ENCODE measurements around the gene ZNF19.
"Not testable (repeated sequence)": the region's sequence is repeated elsewhere in the genome, so short reads cannot be mapped to it uniquely, and the experiment has no call there.

ZNF19 gene

GRCh38 chr16:71507061-71507460, 17.9 kb upstream of the ZNF19 start:
- Histone ChIP-seq H3K36me3 (ENCODE audit: control insufficient read depth, insufficient read depth, low read length) (no peaks in the 10 kb centered on the region), H3K4me1 (ENCODE audit: control insufficient read depth, insufficient read depth, low read length) (no peaks in the 10 kb centered on the region), H3K27me3 (ENCODE audit: control insufficient read depth, insufficient read depth, low read length) (no peaks in the 10 kb centered on the region), H3K4me3 (ENCODE audit: low read length) (no peak overlapping the region), H3K9me3 (ENCODE audit: control insufficient read depth, low read length) (no peaks in the 10 kb centered on the region), H3K9ac (ENCODE audit: low read length) (no peak overlapping the region)

- H3K36me3 ChIP-seq (ENCODE audit: control insufficient read depth, insufficient read depth, low read length): no peaks in the 10 kb centered on the region
- H3K9ac ChIP-seq (ENCODE audit: low read length): no peak overlapping the region
- no peaks in the 10 kb centered on the region for H3K27me3 ChIP-seq (ENCODE audit: control insufficient read depth, insufficient read depth, low read length)
- H3K4me1 ChIP-seq (ENCODE audit: control insufficient read depth, insufficient read depth, low read length): no peaks in the 10 kb centered on the region
- H3K4me3 ChIP-seq (ENCODE audit: low read length): no peak overlapping the region
- no peaks in the 10 kb centered on the region for H3K9me3 ChIP-seq (ENCODE audit: control insufficient read depth, low read length)
These were observed 15.8 kb upstream of the ZNF19 start for GRCh38 chr16:71504901-71505300.

- H3K36me3 ChIP-seq (ENCODE audit: control insufficient read depth, insufficient read depth, low read length); H3K9me3 ChIP-seq (ENCODE audit: control insufficient read depth, low read length); H3K4me3 ChIP-seq (ENCODE audit: low read length); H3K9ac ChIP-seq (ENCODE audit: low read length); H3K4me1 ChIP-seq (ENCODE audit: control insufficient read depth, insufficient read depth, low read length); H3K27me3 ChIP-seq (ENCODE audit: control insufficient read depth, insufficient read depth, low read length): not testable (repeated sequence)
These were observed 14.9 kb upstream of the ZNF19 start for GRCh38 chr16:71504051-71504450.

GRCh38 chr16:71501547-71501946, 12.4 kb upstream of the ZNF19 start:
- H3K9me3 ChIP-seq (ENCODE audit: control insufficient read depth, low read length): no peaks in the 10 kb centered on the region
- no peak overlapping the region for H3K4me3 ChIP-seq (ENCODE audit: low read length)
- no peaks in the 10 kb centered on the region for H3K27me3 ChIP-seq (ENCODE audit: control insufficient read depth, insufficient read depth, low read length)
- H3K9ac ChIP-seq (ENCODE audit: low read length): no peak overlapping the region
- no peaks in the 10 kb centered on the region for H3K36me3 ChIP-seq (ENCODE audit: control insufficient read depth, insufficient read depth, low read length)
- H3K4me1 ChIP-seq (ENCODE audit: control insufficient read depth, insufficient read depth, low read length): no peaks in the 10 kb centered on the region

GRCh38 chr16:71500964-71501363, 11.8 kb upstream of the ZNF19 start:
- Histone ChIP-seq H3K4me1 (ENCODE audit: control insufficient read depth, insufficient read depth, low read length) (no peaks in the 10 kb centered on the region), H3K9me3 (ENCODE audit: control insufficient read depth, low read length) (no peaks in the 10 kb centered on the region), H3K27me3 (ENCODE audit: control insufficient read depth, insufficient read depth, low read length) (no peaks in the 10 kb centered on the region), H3K4me3 (ENCODE audit: low read length) (no peak overlapping the region), H3K9ac (ENCODE audit: low read length) (no peak overlapping the region), H3K36me3 (ENCODE audit: control insufficient read depth, insufficient read depth, low read length) (no peaks in the 10 kb centered on the region)

- H3K4me3 ChIP-seq (ENCODE audit: low read length): no peak overlapping the region
- H3K4me1 ChIP-seq (ENCODE audit: control insufficient read depth, insufficient read depth, low read length): no peaks in the 10 kb centered on the region
- no peak overlapping the region for H3K9ac ChIP-seq (ENCODE audit: low read length)
- no peaks in the 10 kb centered on the region for H3K36me3 ChIP-seq (ENCODE audit: control insufficient read depth, insufficient read depth, low read length)
- H3K9me3 ChIP-seq (ENCODE audit: control insufficient read depth, low read length): no peaks in the 10 kb centered on the region
- no peaks in the 10 kb centered on the region for H3K27me3 ChIP-seq (ENCODE audit: control insufficient read depth, insufficient read depth, low read length)
These were observed 10.7 kb upstream of the ZNF19 start for GRCh38 chr16:71499775-71500364.

GRCh38 chr16:71498031-71498430, 8.9 kb upstream of the ZNF19 start:
- H3K36me3 ChIP-seq (ENCODE audit: control insufficient read depth, insufficient read depth, low read length): no peaks in the 10 kb centered on the region
- no peaks in the 10 kb centered on the region for H3K27me3 ChIP-seq (ENCODE audit: control insufficient read depth, insufficient read depth, low read length)
- H3K9me3 ChIP-seq (ENCODE audit: control insufficient read depth, low read length): no peaks in the 10 kb centered on the region
- H3K9ac ChIP-seq (ENCODE audit: low read length): no peak overlapping the region
- no peak overlapping the region for H3K4me3 ChIP-seq (ENCODE audit: low read length)
- H3K4me1 ChIP-seq (ENCODE audit: control insufficient read depth, insufficient read depth, low read length): no peaks in the 10 kb centered on the region

- no peak overlapping the region for H3K4me3 ChIP-seq (ENCODE audit: low read length)
- H3K9me3 ChIP-seq (ENCODE audit: control insufficient read depth, low read length): no peaks in the 10 kb centered on the region
- no peak overlapping the region for H3K9ac ChIP-seq (ENCODE audit: low read length)
- no peaks in the 10 kb centered on the region for H3K36me3 ChIP-seq (ENCODE audit: control insufficient read depth, insufficient read depth, low read length)
- no peaks in the 10 kb centered on the region for H3K27me3 ChIP-seq (ENCODE audit: control insufficient read depth, insufficient read depth, low read length)
- H3K4me1 ChIP-seq (ENCODE audit: control insufficient read depth, insufficient read depth, low read length): no peaks in the 10 kb centered on the region
These were observed 4.1 kb upstream of the ZNF19 start for GRCh38 chr16:71493213-71493612.

- no peaks in the 10 kb centered on the region for H3K36me3 ChIP-seq (ENCODE audit: control insufficient read depth, insufficient read depth, low read length)
- no peaks in the 10 kb centered on the region for H3K9me3 ChIP-seq (ENCODE audit: control insufficient read depth, low read length)
- H3K4me1 ChIP-seq (ENCODE audit: control insufficient read depth, insufficient read depth, low read length): no peaks in the 10 kb centered on the region
- H3K9ac ChIP-seq (ENCODE audit: low read length): no peak overlapping the region
- no peak overlapping the region for H3K4me3 ChIP-seq (ENCODE audit: low read length)
- no peaks in the 10 kb centered on the region for H3K27me3 ChIP-seq (ENCODE audit: control insufficient read depth, insufficient read depth, low read length)
These were observed 3.7 kb upstream of the ZNF19 start for GRCh38 chr16:71492786-71493185.

- Histone ChIP-seq H3K9ac (ENCODE audit: low read length) (no peak overlapping the region), H3K4me3 (ENCODE audit: low read length) (no peak overlapping the region), H3K4me1 (ENCODE audit: control insufficient read depth, insufficient read depth, low read length) (no peaks in the 10 kb centered on the region), H3K9me3 (ENCODE audit: control insufficient read depth, low read length) (no peaks in the 10 kb centered on the region), H3K36me3 (ENCODE audit: control insufficient read depth, insufficient read depth, low read length) (no peaks in the 10 kb centered on the region), H3K27me3 (ENCODE audit: control insufficient read depth, insufficient read depth, low read length) (no peaks in the 10 kb centered on the region)
These were observed 1.9 kb upstream of the ZNF19 start for GRCh38 chr16:71491054-71491453.

- Histone ChIP-seq H3K4me3 (ENCODE audit: low read length) (no peak overlapping the region), H3K27me3 (ENCODE audit: control insufficient read depth, insufficient read depth, low read length) (no peaks in the 10 kb centered on the region), H3K36me3 (ENCODE audit: control insufficient read depth, insufficient read depth, low read length) (no peaks in the 10 kb centered on the region), H3K9ac (ENCODE audit: low read length) (no peak overlapping the region), H3K4me1 (ENCODE audit: control insufficient read depth, insufficient read depth, low read length) (no peaks in the 10 kb centered on the region), H3K9me3 (ENCODE audit: control insufficient read depth, low read length) (no peaks in the 10 kb centered on the region)
These were observed 1.2 kb upstream of the ZNF19 start for GRCh38 chr16:71490361-71490760.

GRCh38 chr16:71484006-71484893, 4.9 kb downstream of the ZNF19 start:
- Histone ChIP-seq H3K4me3 (ENCODE audit: low read length) (peak overlapping the region; percentile 99), H3K9me3 (ENCODE audit: control insufficient read depth, low read length) (no peaks in the 10 kb centered on the region), H3K4me1 (ENCODE audit: control insufficient read depth, insufficient read depth, low read length) (no peaks in the 10 kb centered on the region), H3K27me3 (ENCODE audit: control insufficient read depth, insufficient read depth, low read length) (no peaks in the 10 kb centered on the region), H3K9ac (ENCODE audit: low read length) (peak overlapping the region; percentile 92), H3K36me3 (ENCODE audit: control insufficient read depth, insufficient read depth, low read length) (no peaks in the 10 kb centered on the region)

All from mucosa of stomach (tissue), 1 donor.